Caco-2 (cell line): ENCODE data around the gene SNCA. TPM values are rescaled to one million over a fixed set of nuclear protein-coding genes. Genes with fewer than 3 reads are reported as not detected.

ENCODE experiments used
- BruUV-seq: library from RNA; stranded (reverse); fragments of 400-500 nt; replicated peaks from 2 replicates; lab custom pipeline; 2021; lab: Mats Ljungman, UMichigan
- CTCF ChIA-PET: fragments of 300-600 bp; sonication (Branson Sonifier 250); formaldehyde crosslinking; loops from one replicate; lab custom pipeline; 2022; ENCODE audit warnings: antibody characterized with exemption; lab: Charles Lee
- POLR2A ChIA-PET: fragments of 300-600 bp; sonication (Branson Sonifier 250); formaldehyde crosslinking; loops from one replicate; lab custom pipeline; 2022; ENCODE audit warnings: antibody characterized with exemption; lab: Charles Lee
- DNase-seq, 2 experiments: peaks; one replicate each; pipeline versions ENCODE4 v3.0.0 to v3.0.0-alpha.2; 2020 to 2022
- H3K27me3 ChIP-seq: replicated peaks from 2 replicates; pipeline ENCODE4 v1.6.0; 2011; ENCODE audit warnings: low read length; ENCODE audit not compliant: control insufficient read depth, insufficient read depth
- H3K36me3 ChIP-seq: 2 replicates; pipeline ENCODE4 v1.5.1; 2011; ENCODE audit warnings: low read length; ENCODE audit not compliant: control insufficient read depth, insufficient read depth
- H3K4me1 ChIP-seq: fragments of 250-450 bp; sonication (Bioruptor Pico); 2 replicates; pipeline ENCODE4 v1.5.1; 2020; ENCODE audit warnings: mild to moderate bottlenecking
- H3K4me3 ChIP-seq: 2 replicates; pipeline ENCODE4 v1.5.1; 2011; ENCODE audit warnings: low read depth, mild to moderate bottlenecking, control low read depth, low read length
- H3K9me3 ChIP-seq: fragments of 250-450 bp; sonication (Bioruptor Pico); 2 replicates; pipeline ENCODE4 v1.5.1; 2020; ENCODE audit warnings: mild to moderate bottlenecking, moderate library complexity
- H3K27ac Mint-ChIP-seq: one replicate; pipeline ENCODE4 v1.8.0; 2022; ENCODE audit warnings: mixed read lengths; ENCODE audit not compliant: unreplicated experiment
- H3K27me3 Mint-ChIP-seq: one replicate; pipeline ENCODE4 v1.8.0; 2022; ENCODE audit warnings: mixed read lengths; ENCODE audit not compliant: insufficient read depth, unreplicated experiment
- H3K36me3 Mint-ChIP-seq: one replicate; pipeline ENCODE4 v1.8.0; 2022; ENCODE audit warnings: mild to moderate bottlenecking, mixed read lengths; ENCODE audit not compliant: insufficient read depth, unreplicated experiment
- H3K4me1 Mint-ChIP-seq: one replicate; pipeline ENCODE4 v1.8.0; 2022; ENCODE audit warnings: low read depth, mixed read lengths; ENCODE audit not compliant: unreplicated experiment
- H3K4me3 Mint-ChIP-seq: one replicate; pipeline ENCODE4 v1.8.0; 2022; ENCODE audit warnings: mild to moderate bottlenecking, moderate library complexity, mixed read lengths; ENCODE audit not compliant: unreplicated experiment
- H3K9me3 Mint-ChIP-seq: one replicate; pipeline ENCODE4 v1.8.0; 2022; ENCODE audit warnings: mixed read lengths; ENCODE audit not compliant: unreplicated experiment
- intact Hi-C: fragments of 100-400 bp; cut with micrococcal nuclease; formaldehyde crosslinking; loops from one replicate; pipeline ENCODE4 v1.10.0; 2022; ENCODE audit not compliant: unreplicated experiment
- total RNA-seq: library from RNA; stranded (reverse); gene quantifications from 2 replicates; pipeline ENCODE4 v1.2.3, GENCODE V29; 2022
- TF ChIP-seq, protein P1 (sequence below), 2 experiments: fragments of 200-600 bp in 1 of 2; IDR thresholded peaks; 1 replicate in 1 of 2; 2 replicates in 1 of 2; pipeline versions ENCODE4 v1.5.1 to v1.8.0; 2011 to 2022; ENCODE audit warnings: antibody characterized with exemption in 1 of 2, control low read depth in 1 of 2, inconsistent platforms in 1 of 2, low read depth in 1 of 2, low read length in 1 of 2, mild to moderate bottlenecking in 1 of 2, moderate library complexity in 1 of 2; ENCODE audit not compliant: insufficient read depth in 1 of 2, severe bottlenecking in 1 of 2, unreplicated experiment in 1 of 2

SNCA gene
- total RNA-seq, 1 experiment from 2014 or later: 8.4 TPM

DNA sequence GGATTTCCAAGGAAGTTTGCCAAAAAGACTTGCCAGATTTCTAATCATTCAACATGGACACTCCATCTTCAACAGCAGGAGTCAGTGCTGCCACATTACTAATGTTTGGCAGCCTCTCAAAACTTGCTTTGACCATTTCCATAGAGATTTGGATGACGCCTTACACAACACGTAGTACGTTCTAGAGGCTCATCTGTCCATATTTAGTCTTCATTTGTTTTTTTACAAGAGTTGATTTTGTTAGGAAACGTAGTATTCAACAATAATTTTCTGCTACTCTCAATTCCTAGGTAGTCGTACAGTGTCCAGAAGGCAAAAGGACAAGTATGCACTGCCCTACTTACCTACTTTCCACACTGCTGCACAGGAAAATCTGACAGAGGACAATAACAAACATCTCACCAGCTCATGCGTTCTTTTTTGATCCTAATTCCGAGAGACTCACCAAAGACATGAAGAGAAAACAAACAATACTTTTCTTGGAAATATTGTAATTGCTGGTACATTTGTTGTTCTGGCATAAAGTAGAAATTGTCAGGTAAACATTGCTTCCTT lies 117.3 kb downstream of the SNCA start:
- H3K9me3 ChIP-seq: no peaks in the 10 kb centered on the region
- Mint-ChIP-seq H3K4me1 (no peaks in the 10 kb centered on the region), H3K4me3 (no peak overlapping the region), H3K36me3 (no peaks in the 10 kb centered on the region), H3K27me3 (no peaks in the 10 kb centered on the region), H3K27ac (no peak overlapping the region), H3K9me3 (no peaks in the 10 kb centered on the region)
- no peaks in the 10 kb centered on the region for H3K27me3 ChIP-seq
- POLR2A ChIA-PET: no interaction called here
- no peaks in the 10 kb centered on the region for H3K4me1 ChIP-seq
- BruUV-seq: no TSS peak
- H3K36me3 ChIP-seq: no peaks in the 10 kb centered on the region
- no peak overlapping the region for H3K4me3 ChIP-seq
- TF ChIP-seq, protein P1, sequence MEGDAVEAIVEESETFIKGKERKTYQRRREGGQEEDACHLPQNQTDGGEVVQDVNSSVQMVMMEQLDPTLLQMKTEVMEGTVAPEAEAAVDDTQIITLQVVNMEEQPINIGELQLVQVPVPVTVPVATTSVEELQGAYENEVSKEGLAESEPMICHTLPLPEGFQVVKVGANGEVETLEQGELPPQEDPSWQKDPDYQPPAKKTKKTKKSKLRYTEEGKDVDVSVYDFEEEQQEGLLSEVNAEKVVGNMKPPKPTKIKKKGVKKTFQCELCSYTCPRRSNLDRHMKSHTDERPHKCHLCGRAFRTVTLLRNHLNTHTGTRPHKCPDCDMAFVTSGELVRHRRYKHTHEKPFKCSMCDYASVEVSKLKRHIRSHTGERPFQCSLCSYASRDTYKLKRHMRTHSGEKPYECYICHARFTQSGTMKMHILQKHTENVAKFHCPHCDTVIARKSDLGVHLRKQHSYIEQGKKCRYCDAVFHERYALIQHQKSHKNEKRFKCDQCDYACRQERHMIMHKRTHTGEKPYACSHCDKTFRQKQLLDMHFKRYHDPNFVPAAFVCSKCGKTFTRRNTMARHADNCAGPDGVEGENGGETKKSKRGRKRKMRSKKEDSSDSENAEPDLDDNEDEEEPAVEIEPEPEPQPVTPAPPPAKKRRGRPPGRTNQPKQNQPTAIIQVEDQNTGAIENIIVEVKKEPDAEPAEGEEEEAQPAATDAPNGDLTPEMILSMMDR (IDR thresholded peaks at IDR 0.05; ENCODE audit: insufficient read depth in 1 of 2, low read depth in 1 of 2, low read length in 1 of 2, severe bottlenecking in 1 of 2, unreplicated experiment in 1 of 2): no peak
- DNase-seq: no peak
- CTCF ChIA-PET: no interaction called here
- intact Hi-C loops: no loop called here

DNA sequence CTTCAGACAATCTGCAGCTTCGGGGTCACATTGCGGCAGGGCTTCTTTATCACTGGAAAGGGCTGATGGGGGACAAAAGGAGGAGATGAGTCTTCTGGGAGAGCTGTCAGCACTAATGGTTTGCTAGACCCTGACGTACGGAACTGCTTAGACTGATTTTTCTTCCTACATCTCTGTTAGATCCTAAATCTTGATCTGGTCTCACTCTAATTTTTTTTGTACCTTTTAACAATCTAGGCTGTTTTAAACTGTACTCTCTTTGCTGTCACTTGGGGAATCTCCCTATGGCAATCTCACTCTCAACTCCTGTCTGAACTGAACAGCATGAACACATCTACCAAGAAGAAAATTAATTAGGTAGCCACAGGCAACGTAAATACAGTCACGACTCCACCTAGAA lies 120.1 kb downstream of the SNCA start:
- ChIA-PET CTCF (no interaction called here), POLR2A (no interaction called here)
- H3K4me3 Mint-ChIP-seq: no peak overlapping the region
- no peaks in the 10 kb centered on the region for H3K27me3 Mint-ChIP-seq
- Histone ChIP-seq H3K4me1 (no peaks in the 10 kb centered on the region), H3K36me3 (no peaks in the 10 kb centered on the region), H3K27me3 (no peaks in the 10 kb centered on the region), H3K9me3 (no peaks in the 10 kb centered on the region), H3K4me3 (no peak overlapping the region)
- no peaks in the 10 kb centered on the region for H3K36me3 Mint-ChIP-seq
- intact Hi-C loops: no loop called here
- H3K4me1 Mint-ChIP-seq: no peaks in the 10 kb centered on the region
- no peak overlapping the region for H3K27ac Mint-ChIP-seq
- no peak for DNase-seq
- no peaks in the 10 kb centered on the region for H3K9me3 Mint-ChIP-seq
- no TSS peak for BruUV-seq
- TF ChIP-seq, protein P1 (IDR thresholded peaks at IDR 0.05; ENCODE audit: insufficient read depth in 1 of 2, low read depth in 1 of 2, low read length in 1 of 2, severe bottlenecking in 1 of 2, unreplicated experiment in 1 of 2): no peak

DNA sequence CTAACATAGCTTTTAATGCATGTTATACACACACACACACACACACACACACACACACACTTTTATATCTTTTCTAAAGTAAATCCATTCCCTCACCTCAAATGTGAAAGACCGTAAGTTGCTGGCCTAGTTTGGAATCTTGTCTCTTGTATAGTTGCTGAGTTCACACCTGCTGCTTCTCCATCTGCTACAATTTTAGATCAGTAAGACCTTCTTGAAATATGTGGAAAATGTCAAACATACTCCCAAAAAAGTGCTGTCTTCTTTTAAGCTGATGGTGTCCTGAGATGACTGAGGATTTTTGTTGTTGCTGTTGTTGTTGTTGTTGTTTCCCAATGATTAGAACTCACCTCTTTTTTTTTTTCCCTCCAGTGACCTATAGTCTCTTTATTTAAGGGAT lies 121.3 kb downstream of the SNCA start:
- POLR2A ChIA-PET: no interaction called here
- H3K27ac Mint-ChIP-seq: no peak overlapping the region

More for the DNA sequence above, 121.3 kb downstream of the SNCA start:
- H3K9me3 Mint-ChIP-seq: no peaks in the 10 kb centered on the region
- no peaks in the 10 kb centered on the region for H3K36me3 Mint-ChIP-seq
- intact Hi-C loops: no loop called here
- no peaks in the 10 kb centered on the region for H3K27me3 Mint-ChIP-seq
- H3K36me3 ChIP-seq: no peaks in the 10 kb centered on the region
- no peak overlapping the region for H3K4me3 ChIP-seq
- no TSS peak for BruUV-seq
- TF ChIP-seq, protein P1 (IDR thresholded peaks at IDR 0.05; ENCODE audit: insufficient read depth in 1 of 2, low read depth in 1 of 2, low read length in 1 of 2, severe bottlenecking in 1 of 2, unreplicated experiment in 1 of 2): no peak
- no peaks in the 10 kb centered on the region for H3K27me3 ChIP-seq
- H3K4me1 Mint-ChIP-seq: no peaks in the 10 kb centered on the region
- no peaks in the 10 kb centered on the region for H3K4me1 ChIP-seq
- CTCF ChIA-PET: no interaction called here
- no peaks in the 10 kb centered on the region for H3K9me3 ChIP-seq
- no peak for DNase-seq
- H3K4me3 Mint-ChIP-seq: no peak overlapping the region
